OCI-LY1 (cell line): ENCODE measurements around the gene ADCY2.

Experiments
- CTCF ChIP-seq: fragments of 200-600 bp; sonication (generic), shearing (Covaris generic); IDR thresholded peaks from 2 replicates; pipeline ENCODE4 v1.5.1; 2017; ENCODE audit warnings: mild to moderate bottlenecking, antibody characterized with exemption, low read length, moderate library complexity, mixed read lengths
- EZH2 ChIP-seq: fragments of 200-600 bp; sonication (generic), shearing (Covaris generic); IDR thresholded peaks from 2 replicates; pipeline ENCODE4 v1.8.0; 2017; ENCODE audit warnings: borderline replicate concordance, mixed run types, mild to moderate bottlenecking, antibody characterized with exemption, low read length, moderate library complexity, mixed read lengths

GRCh38 chr5:7372399-7372798 is 23.5 kb upstream of the ADCY2 start:
- no peak for TF ChIP-seq EZH2
- no peak for TF ChIP-seq CTCF
